ENCODE measurements around the gene TST.

The TST gene

DNA sequence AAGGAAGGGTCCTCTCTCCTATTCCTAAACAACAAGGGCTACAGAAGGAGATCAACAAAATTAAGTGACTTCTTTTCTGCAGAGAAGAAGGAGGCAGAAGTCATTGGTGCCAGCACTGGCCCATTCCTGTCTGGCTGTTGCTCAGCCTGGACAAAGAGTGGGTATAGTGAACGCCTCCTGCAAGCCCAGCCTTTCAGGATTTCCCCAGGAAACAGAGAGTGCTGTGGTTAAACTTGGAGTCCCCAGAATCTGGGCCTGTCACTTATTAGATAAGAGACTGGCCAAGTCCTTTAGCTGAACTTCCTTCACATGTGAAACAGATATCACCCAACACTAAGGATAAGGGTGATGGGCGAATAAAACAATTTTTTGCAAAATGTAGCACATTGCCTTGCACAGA, 10.9 kb downstream of the TST start:
- Histone ChIP-seq H3K79me2 (ENCODE audit: control insufficient read depth, insufficient read depth, low read length, poor library complexity) (no peaks in the 10 kb centered on the region), H3K79me1 (ENCODE audit: low read length) (no peaks in the 10 kb centered on the region), H3K18ac (ENCODE audit: low read length) (no peak overlapping the region), H3K36me3 (ENCODE audit: control insufficient read depth in 1 of 2, insufficient read depth in 2 of 2, low read length in 2 of 2) (no peaks in the 10 kb centered on the region), H3K4ac (ENCODE audit: low read depth, low read length) (no peak overlapping the region), H3K4me3 (ENCODE audit: low read depth, low read length) (no peak overlapping the region), H3K4me2 (ENCODE audit: low read length) (no peak overlapping the region), H3K9ac (ENCODE audit: low read length) (no peak overlapping the region), H3K4me1 (ENCODE audit: control insufficient read depth in 1 of 2, insufficient read depth in 2 of 2, low read length in 2 of 2) (no peaks in the 10 kb centered on the region), H3K27ac (ENCODE audit: low read depth, low read length) (no peak overlapping the region), H2AFZ (ENCODE audit: insufficient read depth, low read length, poor library complexity) (no peak overlapping the region), H2BK12ac (ENCODE audit: low read length) (no peak overlapping the region), H2BK5ac (ENCODE audit: low read depth, low read length, poor library complexity) (no peak overlapping the region), H4K12ac (ENCODE audit: low read depth, low read length) (no peak overlapping the region), H4K91ac (ENCODE audit: low read depth, low read length) (no peak overlapping the region), H2AK5ac (ENCODE audit: low read length) (no peak overlapping the region), H3K23ac (ENCODE audit: low read length) (no peak overlapping the region), H3K14ac (ENCODE audit: low read length) (no peak overlapping the region), H4K8ac (ENCODE audit: low read depth, low read length) (no peak overlapping the region), H3K27me3 (ENCODE audit: insufficient read depth, low read length) (no peaks in the 10 kb centered on the region), H3K9me3 (ENCODE audit: insufficient read depth, low read depth, low read length) (peaks cover 4% of the 10 kb centered on the region), H2BK120ac (ENCODE audit: insufficient read depth, low read length, poor library complexity) (no peak overlapping the region)
- no CpG with 5 or more reads among the region's 2 CpGs for WGBS (ENCODE audit: extremely low coverage, insufficient coverage, insufficient read length)
- DNase-seq: no peak

DNA sequence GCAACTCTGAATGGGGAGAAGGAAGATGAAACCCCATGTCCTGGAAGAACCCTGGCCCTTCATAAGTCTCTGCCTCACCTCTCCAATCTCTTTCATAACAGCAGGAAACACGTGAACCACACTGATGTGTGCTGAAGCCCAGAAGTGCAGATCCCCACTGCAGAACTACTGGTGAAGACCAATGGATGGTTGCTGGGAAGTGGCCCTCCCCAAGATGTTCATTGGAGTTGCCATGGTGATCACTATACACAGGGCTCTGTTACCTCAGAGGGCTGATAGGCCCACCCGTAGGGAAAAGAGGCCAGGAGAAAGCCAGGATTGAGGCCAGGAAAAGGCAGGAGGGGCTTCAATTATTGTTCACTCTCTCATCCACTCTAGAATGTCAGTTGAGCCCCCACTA, 11.6 kb downstream of the TST start:
- DNase-seq: no peak
- Histone ChIP-seq H3K27me3 (ENCODE audit: insufficient read depth, low read length) (no peaks in the 10 kb centered on the region), H3K79me2 (ENCODE audit: control insufficient read depth, insufficient read depth, low read length, poor library complexity) (no peaks in the 10 kb centered on the region), H3K27ac (ENCODE audit: low read depth, low read length) (no peak overlapping the region), H3K4me3 (ENCODE audit: low read depth, low read length) (no peak overlapping the region), H2AFZ (ENCODE audit: insufficient read depth, low read length, poor library complexity) (no peak overlapping the region), H3K36me3 (ENCODE audit: control insufficient read depth in 1 of 2, insufficient read depth in 2 of 2, low read length in 2 of 2) (no peaks in the 10 kb centered on the region), H3K14ac (ENCODE audit: low read length) (no peak overlapping the region), H2AK5ac (ENCODE audit: low read length) (no peak overlapping the region), H4K8ac (ENCODE audit: low read depth, low read length) (no peak overlapping the region), H4K91ac (ENCODE audit: low read depth, low read length) (no peak overlapping the region), H3K18ac (ENCODE audit: low read length) (no peak overlapping the region), H2BK120ac (ENCODE audit: insufficient read depth, low read length, poor library complexity) (no peak overlapping the region), H3K4me1 (ENCODE audit: control insufficient read depth in 1 of 2, insufficient read depth in 2 of 2, low read length in 2 of 2) (no peaks in the 10 kb centered on the region), H2BK12ac (ENCODE audit: low read length) (no peak overlapping the region), H2BK5ac (ENCODE audit: low read depth, low read length, poor library complexity) (no peak overlapping the region), H3K9ac (ENCODE audit: low read length) (no peak overlapping the region), H3K9me3 (ENCODE audit: insufficient read depth, low read depth, low read length) (peaks cover 4% of the 10 kb centered on the region), H4K12ac (ENCODE audit: low read depth, low read length) (no peak overlapping the region), H3K23ac (ENCODE audit: low read length) (no peak overlapping the region), H3K79me1 (ENCODE audit: low read length) (no peaks in the 10 kb centered on the region), H3K4ac (ENCODE audit: low read depth, low read length) (no peak overlapping the region), H3K4me2 (ENCODE audit: low read length) (no peak overlapping the region)
- WGBS (ENCODE audit: extremely low coverage, insufficient coverage, insufficient read length): no CpG with 5 or more reads among the region's 2 CpGs

DNA sequence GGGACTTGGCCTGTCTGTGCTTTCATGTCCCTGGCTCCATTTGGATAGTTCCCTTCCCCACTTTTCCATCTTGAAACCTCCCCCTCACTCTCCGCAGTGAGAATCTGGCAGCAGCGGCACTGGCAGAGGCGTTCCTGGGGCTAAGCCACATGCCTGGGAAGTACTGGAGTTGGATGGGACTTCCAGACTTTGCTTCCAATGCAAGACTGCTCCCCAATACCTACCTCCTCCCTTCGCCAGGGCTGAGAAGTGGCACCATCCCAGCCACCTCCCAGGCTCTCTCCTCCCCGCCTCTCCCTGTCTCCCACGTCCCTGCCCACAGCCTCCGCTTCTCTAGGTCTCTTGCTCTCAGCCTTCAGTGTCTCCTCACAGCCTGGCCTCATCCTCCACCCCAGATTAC, 16.6 kb downstream of the TST start:
- WGBS (ENCODE audit: extremely low coverage, insufficient coverage, insufficient read length): no CpG with 5 or more reads among the region's 7 CpGs
- H3K79me2 ChIP-seq (ENCODE audit: control insufficient read depth, insufficient read depth, low read length, poor library complexity): no peaks in the 10 kb centered on the region
- no peak overlapping the region for H2AFZ ChIP-seq (ENCODE audit: insufficient read depth, low read length, poor library complexity)
- no peak overlapping the region for H3K4me3 ChIP-seq (ENCODE audit: low read depth, low read length)
- H3K27me3 ChIP-seq (ENCODE audit: insufficient read depth, low read length): no peaks in the 10 kb centered on the region
- H3K4me2 ChIP-seq (ENCODE audit: low read length): no peak overlapping the region
- H4K91ac ChIP-seq (ENCODE audit: low read depth, low read length): no peak overlapping the region
- H3K14ac ChIP-seq (ENCODE audit: low read length): no peak overlapping the region
- H3K79me1 ChIP-seq (ENCODE audit: low read length): no peaks in the 10 kb centered on the region
- no peak overlapping the region for H2AK5ac ChIP-seq (ENCODE audit: low read length)
- no peak overlapping the region for H2BK120ac ChIP-seq (ENCODE audit: insufficient read depth, low read length, poor library complexity)
- no peaks in the 10 kb centered on the region for H3K9me3 ChIP-seq (ENCODE audit: insufficient read depth, low read depth, low read length)
- H3K9ac ChIP-seq (ENCODE audit: low read length): no peak overlapping the region
- no peak for DNase-seq
- no peaks in the 10 kb centered on the region for H3K36me3 ChIP-seq (ENCODE audit: control insufficient read depth in 1 of 2, insufficient read depth in 2 of 2, low read length in 2 of 2)
- no peak overlapping the region for H3K23ac ChIP-seq (ENCODE audit: low read length)
- peaks cover 4 to 8% of the 10 kb centered on the region in 2 experiments for H3K4me1 ChIP-seq (ENCODE audit: control insufficient read depth in 1 of 2, insufficient read depth in 2 of 2, low read length in 2 of 2)
- no peak overlapping the region for H4K12ac ChIP-seq (ENCODE audit: low read depth, low read length)
- no peak overlapping the region for H2BK5ac ChIP-seq (ENCODE audit: low read depth, low read length, poor library complexity)
- no peak overlapping the region for H3K27ac ChIP-seq (ENCODE audit: low read depth, low read length)
- H2BK12ac ChIP-seq (ENCODE audit: low read length): no peak overlapping the region
- H3K18ac ChIP-seq (ENCODE audit: low read length): no peak overlapping the region
- no peak overlapping the region for H4K8ac ChIP-seq (ENCODE audit: low read depth, low read length)
- H3K4ac ChIP-seq (ENCODE audit: low read depth, low read length): no peak overlapping the region

DNA sequence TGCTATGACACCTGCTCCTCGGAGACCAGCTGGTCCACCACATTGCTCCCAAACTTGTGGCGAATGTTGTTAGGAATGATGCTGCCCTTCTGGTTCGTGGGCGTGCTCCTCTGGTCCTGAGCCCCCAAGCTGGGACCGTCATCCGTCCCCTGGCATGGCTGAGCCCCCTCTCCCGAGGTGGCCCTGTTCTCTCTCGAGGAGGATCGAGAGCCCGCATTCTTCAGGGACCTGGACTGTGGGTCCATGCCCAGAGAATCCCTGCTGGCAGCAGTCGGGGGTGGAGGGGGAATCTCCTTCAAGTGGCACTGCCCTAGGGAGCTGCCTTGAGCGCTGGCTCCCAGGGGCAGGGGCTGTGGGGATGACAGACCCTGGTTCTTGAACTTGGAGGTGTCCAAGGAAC, 17.4 kb downstream of the TST start:
- Histone ChIP-seq H2BK120ac (ENCODE audit: insufficient read depth, low read length, poor library complexity) (no peak overlapping the region), H3K18ac (ENCODE audit: low read length) (no peak overlapping the region), H3K4me1 (ENCODE audit: control insufficient read depth in 1 of 2, insufficient read depth in 2 of 2, low read length in 2 of 2) (peaks cover 4 to 8% of the 10 kb centered on the region in 2 experiments), H4K12ac (ENCODE audit: low read depth, low read length) (no peak overlapping the region), H3K27me3 (ENCODE audit: insufficient read depth, low read length) (no peaks in the 10 kb centered on the region), H2BK5ac (ENCODE audit: low read depth, low read length, poor library complexity) (no peak overlapping the region), H3K79me2 (ENCODE audit: control insufficient read depth, insufficient read depth, low read length, poor library complexity) (no peaks in the 10 kb centered on the region), H3K4me3 (ENCODE audit: low read depth, low read length) (no peak overlapping the region), H3K9me3 (ENCODE audit: insufficient read depth, low read depth, low read length) (no peaks in the 10 kb centered on the region), H3K79me1 (ENCODE audit: low read length) (no peaks in the 10 kb centered on the region), H2AK5ac (ENCODE audit: low read length) (no peak overlapping the region), H4K91ac (ENCODE audit: low read depth, low read length) (no peak overlapping the region), H3K4me2 (ENCODE audit: low read length) (no peak overlapping the region), H3K36me3 (ENCODE audit: control insufficient read depth in 1 of 2, insufficient read depth in 2 of 2, low read length in 2 of 2) (no peaks in the 10 kb centered on the region), H3K14ac (ENCODE audit: low read length) (no peak overlapping the region), H2AFZ (ENCODE audit: insufficient read depth, low read length, poor library complexity) (no peak overlapping the region), H2BK12ac (ENCODE audit: low read length) (no peak overlapping the region), H3K27ac (ENCODE audit: low read depth, low read length) (no peak overlapping the region), H3K9ac (ENCODE audit: low read length) (no peak overlapping the region), H3K4ac (ENCODE audit: low read depth, low read length) (no peak overlapping the region), H4K8ac (ENCODE audit: low read depth, low read length) (no peak overlapping the region), H3K23ac (ENCODE audit: low read length) (no peak overlapping the region)
- no peak for DNase-seq
- WGBS (ENCODE audit: extremely low coverage, insufficient coverage, insufficient read length): no CpG with 5 or more reads among the region's 12 CpGs

All from trophoblast cell (in vitro differentiated cells and primary cell).